Fibroblast of lung (primary cell): ENCODE results near the gene APP. TPM values are rescaled to one million over a fixed set of nuclear protein-coding genes. Genes with fewer than 3 reads are reported as not detected.

Experiments used
- DNase-seq, 2 donors: peaks; one replicate each; pipeline versions ENCODE4 v3.0.0 to v3.0.0-alpha.2; 2010; ENCODE audit warnings: low read depth in 2 of 2
- H2AFZ ChIP-seq: 2 replicates; pipeline ENCODE4 v1.5.1; 2012; ENCODE audit warnings: low read length, control low read depth, inconsistent platforms
- H3K27ac ChIP-seq: 2 replicates; pipeline ENCODE4 v1.5.1; 2011; ENCODE audit warnings: low read length, control low read depth; ENCODE audit not compliant: insufficient read depth
- H3K27me3 ChIP-seq: 2 replicates; pipeline ENCODE4 v1.5.1; 2011; ENCODE audit warnings: mild to moderate bottlenecking, low read length; ENCODE audit not compliant: control insufficient read depth, insufficient read depth
- H3K36me3 ChIP-seq: 2 replicates; pipeline ENCODE4 v1.5.1; 2011; ENCODE audit warnings: low read length; ENCODE audit not compliant: control insufficient read depth, insufficient read depth
- H3K4me1 ChIP-seq: 2 replicates; pipeline ENCODE4 v1.5.1; 2011; ENCODE audit warnings: low read length; ENCODE audit not compliant: control insufficient read depth, insufficient read depth; ENCODE audit errors: extremely low read depth
- H3K4me2 ChIP-seq: 2 replicates; pipeline ENCODE4 v1.5.1; 2011; ENCODE audit warnings: low read length, control low read depth; ENCODE audit not compliant: insufficient read depth; ENCODE audit errors: extremely low read depth
- H3K4me3 ChIP-seq, 4 experiments: fragments of 200-600 bp in 1 of 4; sonication (generic) in 1 of 4; replicated peaks in 1 of 4; 2 replicates each; pipeline ENCODE4 v1.5.1; 2011 to 2016; ENCODE audit warnings: low read length in 4 of 4, low read depth in 3 of 4, mild to moderate bottlenecking in 3 of 4, control low read depth in 2 of 4, inconsistent platforms in 1 of 4, mixed read lengths in 1 of 4; ENCODE audit not compliant: insufficient read depth in 1 of 4; ENCODE audit errors: control extremely low read depth in 1 of 4
- H3K79me2 ChIP-seq: 2 replicates; pipeline ENCODE4 v1.5.1; 2012; ENCODE audit warnings: mild to moderate bottlenecking, low read length, inconsistent platforms; ENCODE audit not compliant: control insufficient read depth, insufficient read depth
- H3K9ac ChIP-seq: 2 replicates; pipeline ENCODE4 v1.5.1; 2011; ENCODE audit warnings: mild to moderate bottlenecking, low read length, control low read depth; ENCODE audit not compliant: insufficient read depth
- H3K9me3 ChIP-seq: 2 replicates; pipeline ENCODE4 v1.5.1; 2012; ENCODE audit warnings: low read depth, low read length; ENCODE audit not compliant: control insufficient read depth, insufficient read depth
- H4K20me1 ChIP-seq: 2 replicates; pipeline ENCODE4 v1.5.1; 2011; ENCODE audit warnings: low read length; ENCODE audit not compliant: control insufficient read depth, insufficient read depth; ENCODE audit errors: extremely low read depth
- EZH2 ChIP-seq: IDR thresholded peaks from 2 replicates; pipeline ENCODE4 v1.5.1; 2012; ENCODE audit warnings: low read length, control low read depth, mild to moderate bottlenecking; ENCODE audit errors: missing control alignments
- polyA plus RNA-seq, 2 donors: library from polyadenylated mRNA; depleted of rRNA in 1 of 2; stranded (reverse) in 1 of 2; unstranded in 1 of 2; fragments of >200 nt; gene quantifications; 2 replicates each; pipeline ENCODE4 v1.2.1, GENCODE V29; 2011 to 2012; ENCODE audit warnings: missing spikeins in 1 of 2
- total RNA-seq: library from RNA; depleted of rRNA; stranded (reverse); fragments of >200 nt; gene quantifications from 2 replicates; pipeline ENCODE4 v1.2.1, GENCODE V29; 2014
- TF ChIP-seq, protein P1 (sequence below), 2 donors: IDR thresholded peaks in 1 of 2; conservative IDR thresholded peaks in 1 of 2; 1 replicate in 1 of 2; 2 replicates in 1 of 2; pipeline ENCODE4 v1.5.1; 2011 to 2012; ENCODE audit warnings: low read length in 2 of 2, control low read depth in 1 of 2, inconsistent platforms in 1 of 2, low read depth in 1 of 2, mild to moderate bottlenecking in 1 of 2

Gene APP
- total and polyA plus RNA-seq, 2 donors (not counting 1 experiment from before 2014, with no cell fraction given): 633 to 1,088 TPM

- Histone ChIP-seq H3K36me3 (no peaks in the 10 kb centered on the region), H3K9ac (no peak overlapping the region), H3K27ac (no peak overlapping the region)
Measured at GRCh38 chr21:26118938-26119540, 51.5 kb downstream of the APP start.

DNA sequence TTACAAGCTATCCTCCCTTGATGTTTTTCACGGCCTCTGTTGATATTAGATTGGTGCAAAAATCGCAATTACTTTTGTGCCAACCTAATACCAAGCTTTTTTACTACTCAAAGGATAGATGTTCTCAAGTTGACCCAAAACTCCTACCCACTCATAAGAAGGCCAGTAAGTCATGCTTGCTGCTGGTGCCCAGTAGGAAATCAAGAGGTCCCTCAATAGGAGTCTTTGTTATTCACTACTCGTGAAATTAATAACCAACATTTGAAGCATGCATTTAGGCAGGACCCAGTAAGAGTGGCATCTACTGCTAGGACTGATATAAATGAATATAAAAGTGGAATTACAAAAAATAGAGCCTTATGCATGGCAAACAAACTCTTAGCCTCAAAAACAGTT, 52.6 kb downstream of the APP start:
- Histone ChIP-seq H3K36me3 (no peaks in the 10 kb centered on the region), H4K20me1 (no peaks in the 10 kb centered on the region), H3K9ac (no peak overlapping the region), H3K4me1 (no peaks in the 10 kb centered on the region), H3K79me2 (peaks cover 36% of the 10 kb centered on the region), H2AFZ (no peak overlapping the region), H3K27me3 (no peaks in the 10 kb centered on the region), H3K4me3 (no peak overlapping the region), H3K9me3 (no peaks in the 10 kb centered on the region), H3K27ac (no peak overlapping the region), H3K4me2 (no peak overlapping the region)
- TF ChIP-seq, protein P1, sequence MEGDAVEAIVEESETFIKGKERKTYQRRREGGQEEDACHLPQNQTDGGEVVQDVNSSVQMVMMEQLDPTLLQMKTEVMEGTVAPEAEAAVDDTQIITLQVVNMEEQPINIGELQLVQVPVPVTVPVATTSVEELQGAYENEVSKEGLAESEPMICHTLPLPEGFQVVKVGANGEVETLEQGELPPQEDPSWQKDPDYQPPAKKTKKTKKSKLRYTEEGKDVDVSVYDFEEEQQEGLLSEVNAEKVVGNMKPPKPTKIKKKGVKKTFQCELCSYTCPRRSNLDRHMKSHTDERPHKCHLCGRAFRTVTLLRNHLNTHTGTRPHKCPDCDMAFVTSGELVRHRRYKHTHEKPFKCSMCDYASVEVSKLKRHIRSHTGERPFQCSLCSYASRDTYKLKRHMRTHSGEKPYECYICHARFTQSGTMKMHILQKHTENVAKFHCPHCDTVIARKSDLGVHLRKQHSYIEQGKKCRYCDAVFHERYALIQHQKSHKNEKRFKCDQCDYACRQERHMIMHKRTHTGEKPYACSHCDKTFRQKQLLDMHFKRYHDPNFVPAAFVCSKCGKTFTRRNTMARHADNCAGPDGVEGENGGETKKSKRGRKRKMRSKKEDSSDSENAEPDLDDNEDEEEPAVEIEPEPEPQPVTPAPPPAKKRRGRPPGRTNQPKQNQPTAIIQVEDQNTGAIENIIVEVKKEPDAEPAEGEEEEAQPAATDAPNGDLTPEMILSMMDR (conservative IDR thresholded peaks at IDR 0.05 in 1 of 2, IDR thresholded peaks at IDR 0.05 in 1 of 2; ENCODE audit: low read depth in 1 of 2, low read length in 2 of 2): no peak
- TF ChIP-seq EZH2: no peak
- DNase-seq: no peak

More at GRCh38 chr21:26118938-26119540, 51.5 kb downstream of the APP start:
- Histone ChIP-seq H4K20me1 (no peaks in the 10 kb centered on the region), H3K4me3 (no peak overlapping the region), H3K4me1 (no peaks in the 10 kb centered on the region), H3K27me3 (no peaks in the 10 kb centered on the region), H3K79me2 (peaks cover 30% of the 10 kb centered on the region), H2AFZ (no peak overlapping the region), H3K9me3 (no peaks in the 10 kb centered on the region), H3K4me2 (no peak overlapping the region)
- TF ChIP-seq, protein P1 (conservative IDR thresholded peaks at IDR 0.05 in 1 of 2, IDR thresholded peaks at IDR 0.05 in 1 of 2; ENCODE audit: low read depth in 1 of 2, low read length in 2 of 2): no peak
- DNase-seq: no peak

DNA sequence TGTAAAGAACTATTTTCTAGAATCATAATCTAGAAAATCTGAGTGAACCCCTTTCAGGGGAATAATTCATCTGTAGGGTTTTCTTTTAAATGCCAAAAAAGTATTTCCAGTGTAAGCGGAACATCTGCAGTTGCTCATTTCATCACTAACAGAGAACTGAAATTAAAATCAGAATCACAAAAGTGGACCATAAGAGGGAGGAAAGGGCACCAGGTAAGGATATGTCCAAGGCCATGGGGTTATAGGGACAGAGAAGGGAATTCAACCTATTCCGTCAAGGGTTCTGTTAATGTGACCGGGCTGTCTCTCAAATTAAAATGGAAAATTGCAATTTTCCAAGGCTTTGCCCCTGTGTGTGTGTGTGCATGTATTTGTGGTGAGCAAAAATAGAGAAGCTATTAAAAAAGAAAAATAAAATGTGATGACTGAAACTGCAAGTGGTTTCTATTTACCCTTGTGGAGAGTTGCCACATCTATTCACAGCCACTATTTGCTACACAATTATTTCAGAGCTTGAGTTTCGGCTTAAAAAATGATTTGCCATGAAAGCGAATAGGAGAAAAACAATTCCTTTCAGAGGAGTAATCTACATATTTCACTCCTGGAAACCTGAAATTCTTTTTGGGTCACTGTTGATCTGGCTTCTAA, 53.1 kb downstream of the APP start:
- H4K20me1 ChIP-seq: no peaks in the 10 kb centered on the region
- H3K4me2 ChIP-seq: no peak overlapping the region
- H3K9me3 ChIP-seq: no peaks in the 10 kb centered on the region
- no peak overlapping the region for H3K27ac ChIP-seq
- H2AFZ ChIP-seq: no peak overlapping the region
- H3K36me3 ChIP-seq: no peaks in the 10 kb centered on the region
- peaks cover 38% of the 10 kb centered on the region for H3K79me2 ChIP-seq
- TF ChIP-seq, protein P1 (conservative IDR thresholded peaks at IDR 0.05 in 1 of 2, IDR thresholded peaks at IDR 0.05 in 1 of 2; ENCODE audit: low read depth in 1 of 2, low read length in 2 of 2): no peak
- TF ChIP-seq EZH2: no peak
- no peaks in the 10 kb centered on the region for H3K27me3 ChIP-seq
- no peak overlapping the region for H3K9ac ChIP-seq
- H3K4me1 ChIP-seq: no peaks in the 10 kb centered on the region
- no peak for DNase-seq
- H3K4me3 ChIP-seq: no peak overlapping the region
